PC-9 (cell line): ENCODE data around the gene NCAM2.

Experiments
- EZH2 ChIP-seq: fragments of 200-600 bp; sonication (generic); IDR thresholded peaks from 2 replicates; pipeline ENCODE4 v1.8.0; 2017; ENCODE audit warnings: antibody characterized with exemption, low read depth
- TF ChIP-seq, protein P1 (sequence below): fragments of 200-600 bp; sonication (generic); conservative IDR thresholded peaks from 2 replicates; pipeline ENCODE4 v1.6.1; 2017; ENCODE audit warnings: mixed run types, antibody characterized with exemption, mild to moderate bottlenecking, moderate library complexity

DNA sequence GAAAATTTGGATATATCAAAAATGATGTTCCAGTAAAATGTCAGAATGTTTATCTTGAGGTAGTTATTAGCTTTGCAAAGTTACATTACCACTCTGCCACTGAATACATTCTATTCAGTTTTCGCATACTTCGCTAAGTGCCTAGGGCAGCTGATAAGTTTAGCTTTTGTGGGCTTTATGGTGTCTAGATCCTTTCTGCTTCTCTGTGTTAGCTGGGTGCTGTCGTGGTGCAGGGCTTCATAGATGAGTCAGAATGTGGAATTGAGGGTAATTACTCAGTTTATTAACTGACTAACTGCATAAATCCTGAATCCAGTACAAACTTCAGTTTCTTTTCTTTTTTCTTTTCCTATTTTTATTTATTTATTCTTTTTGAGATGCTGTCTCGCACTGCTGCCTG is 21.5 kb downstream of the NCAM2 start:
- TF ChIP-seq, protein P1, sequence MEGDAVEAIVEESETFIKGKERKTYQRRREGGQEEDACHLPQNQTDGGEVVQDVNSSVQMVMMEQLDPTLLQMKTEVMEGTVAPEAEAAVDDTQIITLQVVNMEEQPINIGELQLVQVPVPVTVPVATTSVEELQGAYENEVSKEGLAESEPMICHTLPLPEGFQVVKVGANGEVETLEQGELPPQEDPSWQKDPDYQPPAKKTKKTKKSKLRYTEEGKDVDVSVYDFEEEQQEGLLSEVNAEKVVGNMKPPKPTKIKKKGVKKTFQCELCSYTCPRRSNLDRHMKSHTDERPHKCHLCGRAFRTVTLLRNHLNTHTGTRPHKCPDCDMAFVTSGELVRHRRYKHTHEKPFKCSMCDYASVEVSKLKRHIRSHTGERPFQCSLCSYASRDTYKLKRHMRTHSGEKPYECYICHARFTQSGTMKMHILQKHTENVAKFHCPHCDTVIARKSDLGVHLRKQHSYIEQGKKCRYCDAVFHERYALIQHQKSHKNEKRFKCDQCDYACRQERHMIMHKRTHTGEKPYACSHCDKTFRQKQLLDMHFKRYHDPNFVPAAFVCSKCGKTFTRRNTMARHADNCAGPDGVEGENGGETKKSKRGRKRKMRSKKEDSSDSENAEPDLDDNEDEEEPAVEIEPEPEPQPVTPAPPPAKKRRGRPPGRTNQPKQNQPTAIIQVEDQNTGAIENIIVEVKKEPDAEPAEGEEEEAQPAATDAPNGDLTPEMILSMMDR: no peak
- TF ChIP-seq EZH2: no peak
